Neural progenitor cell (in vitro differentiated cells): ENCODE measurements around the gene PCSK6.

Experiments used
- CTCF ChIP-seq: fragments of 200-600 bp; sonication (generic); IDR thresholded peaks from 2 replicates; pipeline ENCODE4 v1.5.1; 2017; ENCODE audit warnings: antibody characterized with exemption, mild to moderate bottlenecking
- EZH2 ChIP-seq: fragments of 200-600 bp; sonication (generic); IDR thresholded peaks from 2 replicates; pipeline ENCODE4 v1.6.1; 2017; ENCODE audit warnings: antibody characterized with exemption, mild to moderate bottlenecking, moderate library complexity

DNA sequence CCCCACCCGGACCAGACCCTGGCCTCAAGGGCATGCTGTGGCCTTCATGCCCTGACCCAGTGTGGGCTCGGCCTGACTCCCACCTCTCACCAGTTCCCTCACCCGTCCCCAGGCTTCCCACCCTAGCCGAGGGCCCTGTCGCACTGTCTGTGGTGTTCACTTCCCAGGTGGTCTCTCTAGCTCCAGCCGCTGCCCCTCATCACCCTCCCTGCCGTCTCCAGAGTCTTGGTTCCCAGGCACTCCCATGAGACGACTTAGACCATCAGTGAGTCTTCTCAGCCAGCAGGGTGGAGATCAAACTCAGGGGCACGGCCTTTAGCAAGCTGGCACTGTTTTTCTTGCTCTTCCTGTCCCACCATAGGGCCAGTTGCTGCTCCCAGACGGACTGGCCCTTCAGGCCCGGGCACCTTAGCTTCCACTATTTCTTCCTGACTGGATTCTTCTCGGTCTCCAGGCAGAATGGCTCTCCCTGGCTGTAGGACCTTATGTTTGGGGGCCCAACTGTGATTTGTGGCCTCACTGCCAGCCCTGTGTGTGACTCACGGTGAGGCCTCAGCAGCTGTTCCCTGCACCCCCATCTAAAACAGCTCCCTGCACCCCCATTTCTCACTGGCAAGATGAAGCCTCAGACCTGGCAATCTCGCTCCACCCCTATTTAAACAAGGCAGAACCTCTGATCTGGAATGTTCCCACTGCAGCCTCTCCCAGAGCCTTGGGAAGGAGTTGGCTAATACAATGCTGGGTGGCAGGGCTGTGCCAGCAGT lies 9.4 kb upstream of the PCSK6 start:
- no peak for TF ChIP-seq CTCF
- no peak for TF ChIP-seq EZH2
